ENCODE results near the gene PITPNM3. TPM values are rescaled to one million over a fixed set of nuclear protein-coding genes. Genes with fewer than 3 reads are reported as not detected.

PITPNM3 gene
- total and polyA plus RNA-seq, 2 experiments from 2014 or later: 1.0 to 1.5 TPM

DNA sequence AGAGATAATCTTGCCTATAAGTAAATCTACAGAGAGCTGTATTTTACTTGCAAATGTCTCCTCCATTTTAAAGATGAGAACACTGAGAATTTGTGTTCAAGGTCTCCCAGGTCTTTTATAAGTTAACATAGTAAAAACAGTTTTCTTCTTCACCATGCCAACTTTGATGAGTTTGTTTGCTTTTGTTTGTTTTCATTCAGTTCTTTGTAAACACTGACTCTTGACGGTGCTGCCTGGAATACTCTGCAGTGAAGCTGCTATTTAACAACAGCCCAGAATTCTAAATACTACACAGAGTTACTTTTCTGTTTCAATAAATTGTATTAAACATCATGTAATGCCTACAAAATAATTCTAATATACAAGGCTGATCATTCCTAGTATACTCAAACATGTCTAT, 41.4 kb upstream of the PITPNM3 start:
- no peak for ATAC-seq
- no peaks in the 10 kb centered on the region for H3K9me2 ChIP-seq (ENCODE audit: insufficient read depth)
- H3K27ac ChIP-seq (ENCODE audit: low read depth): no peak overlapping the region
- H3K4me3 ChIP-seq: no peak overlapping the region
- Mint-ChIP-seq H3K4me1 (no peaks in the 10 kb centered on the region), H3K9me3 (no peaks in the 10 kb centered on the region), H3K27ac (no peak overlapping the region), H3K27me3 (ENCODE audit: insufficient read depth, low read depth, poor library complexity) (peaks cover 4% of the 10 kb centered on the region), H3K4me3 (no peak overlapping the region), H3K36me3 (ENCODE audit: low read depth) (peaks cover 45% of the 10 kb centered on the region)
- no peak overlapping the region for H3K4me2 ChIP-seq
- no peaks in the 10 kb centered on the region for H3K4me1 ChIP-seq (ENCODE audit: insufficient read depth)
- DNase-seq (ENCODE audit: low spot score): no peak
- no peaks in the 10 kb centered on the region for H3F3A ChIP-seq (replicated peaks; ENCODE audit: low read depth)
- TF ChIP-seq, protein P1, sequence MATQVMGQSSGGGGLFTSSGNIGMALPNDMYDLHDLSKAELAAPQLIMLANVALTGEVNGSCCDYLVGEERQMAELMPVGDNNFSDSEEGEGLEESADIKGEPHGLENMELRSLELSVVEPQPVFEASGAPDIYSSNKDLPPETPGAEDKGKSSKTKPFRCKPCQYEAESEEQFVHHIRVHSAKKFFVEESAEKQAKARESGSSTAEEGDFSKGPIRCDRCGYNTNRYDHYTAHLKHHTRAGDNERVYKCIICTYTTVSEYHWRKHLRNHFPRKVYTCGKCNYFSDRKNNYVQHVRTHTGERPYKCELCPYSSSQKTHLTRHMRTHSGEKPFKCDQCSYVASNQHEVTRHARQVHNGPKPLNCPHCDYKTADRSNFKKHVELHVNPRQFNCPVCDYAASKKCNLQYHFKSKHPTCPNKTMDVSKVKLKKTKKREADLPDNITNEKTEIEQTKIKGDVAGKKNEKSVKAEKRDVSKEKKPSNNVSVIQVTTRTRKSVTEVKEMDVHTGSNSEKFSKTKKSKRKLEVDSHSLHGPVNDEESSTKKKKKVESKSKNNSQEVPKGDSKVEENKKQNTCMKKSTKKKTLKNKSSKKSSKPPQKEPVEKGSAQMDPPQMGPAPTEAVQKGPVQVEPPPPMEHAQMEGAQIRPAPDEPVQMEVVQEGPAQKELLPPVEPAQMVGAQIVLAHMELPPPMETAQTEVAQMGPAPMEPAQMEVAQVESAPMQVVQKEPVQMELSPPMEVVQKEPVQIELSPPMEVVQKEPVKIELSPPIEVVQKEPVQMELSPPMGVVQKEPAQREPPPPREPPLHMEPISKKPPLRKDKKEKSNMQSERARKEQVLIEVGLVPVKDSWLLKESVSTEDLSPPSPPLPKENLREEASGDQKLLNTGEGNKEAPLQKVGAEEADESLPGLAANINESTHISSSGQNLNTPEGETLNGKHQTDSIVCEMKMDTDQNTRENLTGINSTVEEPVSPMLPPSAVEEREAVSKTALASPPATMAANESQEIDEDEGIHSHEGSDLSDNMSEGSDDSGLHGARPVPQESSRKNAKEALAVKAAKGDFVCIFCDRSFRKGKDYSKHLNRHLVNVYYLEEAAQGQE (IDR thresholded peaks at IDR 0.05; ENCODE audit: unreplicated experiment): no peak
- TF ChIP-seq CREB1 (CRISPR knock-in tag; IDR thresholded peaks at IDR 0.05; ENCODE audit: low read depth): no peak
- TF ChIP-seq, protein P2, sequence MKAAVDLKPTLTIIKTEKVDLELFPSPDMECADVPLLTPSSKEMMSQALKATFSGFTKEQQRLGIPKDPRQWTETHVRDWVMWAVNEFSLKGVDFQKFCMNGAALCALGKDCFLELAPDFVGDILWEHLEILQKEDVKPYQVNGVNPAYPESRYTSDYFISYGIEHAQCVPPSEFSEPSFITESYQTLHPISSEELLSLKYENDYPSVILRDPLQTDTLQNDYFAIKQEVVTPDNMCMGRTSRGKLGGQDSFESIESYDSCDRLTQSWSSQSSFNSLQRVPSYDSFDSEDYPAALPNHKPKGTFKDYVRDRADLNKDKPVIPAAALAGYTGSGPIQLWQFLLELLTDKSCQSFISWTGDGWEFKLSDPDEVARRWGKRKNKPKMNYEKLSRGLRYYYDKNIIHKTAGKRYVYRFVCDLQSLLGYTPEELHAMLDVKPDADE (IDR thresholded peaks at IDR 0.05): no peak
- TF ChIP-seq ZNF114 (CRISPR knock-in tag; IDR thresholded peaks at IDR 0.05): no peak
- TF ChIP-seq STAT1 (IDR thresholded peaks at IDR 0.05; ENCODE audit: unreplicated experiment): no peak
- TF ChIP-seq POLR2AphosphoS5 (IDR thresholded peaks at IDR 0.05; ENCODE audit: low read depth): no peak
- no peak for TF ChIP-seq EZH2phosphoT487 (IDR thresholded peaks at IDR 0.05; ENCODE audit: unreplicated experiment)
- TF ChIP-seq, protein P3, sequence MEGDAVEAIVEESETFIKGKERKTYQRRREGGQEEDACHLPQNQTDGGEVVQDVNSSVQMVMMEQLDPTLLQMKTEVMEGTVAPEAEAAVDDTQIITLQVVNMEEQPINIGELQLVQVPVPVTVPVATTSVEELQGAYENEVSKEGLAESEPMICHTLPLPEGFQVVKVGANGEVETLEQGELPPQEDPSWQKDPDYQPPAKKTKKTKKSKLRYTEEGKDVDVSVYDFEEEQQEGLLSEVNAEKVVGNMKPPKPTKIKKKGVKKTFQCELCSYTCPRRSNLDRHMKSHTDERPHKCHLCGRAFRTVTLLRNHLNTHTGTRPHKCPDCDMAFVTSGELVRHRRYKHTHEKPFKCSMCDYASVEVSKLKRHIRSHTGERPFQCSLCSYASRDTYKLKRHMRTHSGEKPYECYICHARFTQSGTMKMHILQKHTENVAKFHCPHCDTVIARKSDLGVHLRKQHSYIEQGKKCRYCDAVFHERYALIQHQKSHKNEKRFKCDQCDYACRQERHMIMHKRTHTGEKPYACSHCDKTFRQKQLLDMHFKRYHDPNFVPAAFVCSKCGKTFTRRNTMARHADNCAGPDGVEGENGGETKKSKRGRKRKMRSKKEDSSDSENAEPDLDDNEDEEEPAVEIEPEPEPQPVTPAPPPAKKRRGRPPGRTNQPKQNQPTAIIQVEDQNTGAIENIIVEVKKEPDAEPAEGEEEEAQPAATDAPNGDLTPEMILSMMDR (conservative IDR thresholded peaks at IDR 0.05; ENCODE audit: low read depth in 2 of 2): no peak
- TF ChIP-seq, protein P4, sequence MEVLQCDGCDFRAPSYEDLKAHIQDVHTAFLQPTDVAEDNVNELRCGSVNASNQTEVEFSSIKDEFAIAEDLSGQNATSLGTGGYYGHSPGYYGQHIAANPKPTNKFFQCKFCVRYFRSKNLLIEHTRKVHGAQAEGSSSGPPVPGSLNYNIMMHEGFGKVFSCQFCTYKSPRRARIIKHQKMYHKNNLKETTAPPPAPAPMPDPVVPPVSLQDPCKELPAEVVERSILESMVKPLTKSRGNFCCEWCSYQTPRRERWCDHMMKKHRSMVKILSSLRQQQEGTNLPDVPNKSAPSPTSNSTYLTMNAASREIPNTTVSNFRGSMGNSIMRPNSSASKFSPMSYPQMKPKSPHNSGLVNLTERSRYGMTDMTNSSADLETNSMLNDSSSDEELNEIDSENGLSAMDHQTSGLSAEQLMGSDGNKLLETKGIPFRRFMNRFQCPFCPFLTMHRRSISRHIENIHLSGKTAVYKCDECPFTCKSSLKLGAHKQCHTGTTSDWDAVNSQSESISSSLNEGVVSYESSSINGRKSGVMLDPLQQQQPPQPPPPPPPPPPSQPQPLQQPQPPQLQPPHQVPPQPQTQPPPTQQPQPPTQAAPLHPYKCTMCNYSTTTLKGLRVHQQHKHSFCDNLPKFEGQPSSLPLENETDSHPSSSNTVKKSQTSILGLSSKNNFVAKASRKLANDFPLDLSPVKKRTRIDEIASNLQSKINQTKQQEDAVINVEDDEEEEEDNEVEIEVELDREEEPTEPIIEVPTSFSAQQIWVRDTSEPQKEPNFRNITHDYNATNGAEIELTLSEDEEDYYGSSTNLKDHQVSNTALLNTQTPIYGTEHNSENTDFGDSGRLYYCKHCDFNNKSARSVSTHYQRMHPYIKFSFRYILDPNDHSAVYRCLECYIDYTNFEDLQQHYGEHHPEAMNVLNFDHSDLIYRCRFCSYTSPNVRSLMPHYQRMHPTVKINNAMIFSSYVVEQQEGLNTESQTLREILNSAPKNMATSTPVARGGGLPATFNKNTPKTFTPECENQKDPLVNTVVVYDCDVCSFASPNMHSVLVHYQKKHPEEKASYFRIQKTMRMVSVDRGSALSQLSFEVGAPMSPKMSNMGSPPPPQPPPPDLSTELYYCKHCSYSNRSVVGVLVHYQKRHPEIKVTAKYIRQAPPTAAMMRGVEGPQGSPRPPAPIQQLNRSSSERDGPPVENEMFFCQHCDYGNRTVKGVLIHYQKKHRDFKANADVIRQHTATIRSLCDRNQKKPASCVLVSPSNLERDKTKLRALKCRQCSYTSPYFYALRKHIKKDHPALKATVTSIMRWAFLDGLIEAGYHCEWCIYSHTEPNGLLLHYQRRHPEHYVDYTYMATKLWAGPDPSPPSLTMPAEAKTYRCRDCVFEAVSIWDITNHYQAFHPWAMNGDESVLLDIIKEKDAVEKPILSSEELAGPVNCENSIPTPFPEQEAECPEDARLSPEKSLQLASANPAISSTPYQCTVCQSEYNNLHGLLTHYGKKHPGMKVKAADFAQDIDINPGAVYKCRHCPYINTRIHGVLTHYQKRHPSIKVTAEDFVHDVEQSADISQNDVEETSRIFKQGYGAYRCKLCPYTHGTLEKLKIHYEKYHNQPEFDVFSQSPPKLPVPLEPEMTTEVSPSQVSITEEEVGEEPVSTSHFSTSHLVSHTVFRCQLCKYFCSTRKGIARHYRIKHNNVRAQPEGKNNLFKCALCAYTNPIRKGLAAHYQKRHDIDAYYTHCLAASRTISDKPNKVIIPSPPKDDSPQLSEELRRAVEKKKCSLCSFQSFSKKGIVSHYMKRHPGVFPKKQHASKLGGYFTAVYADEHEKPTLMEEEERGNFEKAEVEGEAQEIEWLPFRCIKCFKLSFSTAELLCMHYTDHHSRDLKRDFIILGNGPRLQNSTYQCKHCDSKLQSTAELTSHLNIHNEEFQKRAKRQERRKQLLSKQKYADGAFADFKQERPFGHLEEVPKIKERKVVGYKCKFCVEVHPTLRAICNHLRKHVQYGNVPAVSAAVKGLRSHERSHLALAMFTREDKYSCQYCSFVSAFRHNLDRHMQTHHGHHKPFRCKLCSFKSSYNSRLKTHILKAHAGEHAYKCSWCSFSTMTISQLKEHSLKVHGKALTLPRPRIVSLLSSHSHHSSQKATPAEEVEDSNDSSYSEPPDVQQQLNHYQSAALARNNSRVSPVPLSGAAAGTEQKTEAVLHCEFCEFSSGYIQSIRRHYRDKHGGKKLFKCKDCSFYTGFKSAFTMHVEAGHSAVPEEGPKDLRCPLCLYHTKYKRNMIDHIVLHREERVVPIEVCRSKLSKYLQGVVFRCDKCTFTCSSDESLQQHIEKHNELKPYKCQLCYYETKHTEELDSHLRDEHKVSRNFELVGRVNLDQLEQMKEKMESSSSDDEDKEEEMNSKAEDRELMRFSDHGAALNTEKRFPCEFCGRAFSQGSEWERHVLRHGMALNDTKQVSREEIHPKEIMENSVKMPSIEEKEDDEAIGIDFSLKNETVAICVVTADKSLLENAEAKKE (CRISPR knock-in tag; IDR thresholded peaks at IDR 0.05): no peak
- no peak for TF ChIP-seq JUNB (IDR thresholded peaks at IDR 0.05; ENCODE audit: unreplicated experiment)
- TF ChIP-seq EZH2 (IDR thresholded peaks at IDR 0.05; ENCODE audit: low read depth, unreplicated experiment): no peak
- TF ChIP-seq NANOG (IDR thresholded peaks at IDR 0.05; ENCODE audit: borderline replicate concordance): no peak
- no peak for TF ChIP-seq ZNF331 (CRISPR knock-in tag; IDR thresholded peaks at IDR 0.05; ENCODE audit: low read depth)
- no peak overlapping the region for H2AFZ ChIP-seq
- H3K27me3 ChIP-seq (ENCODE audit: insufficient read depth): no peaks in the 10 kb centered on the region
- H3K79me2 ChIP-seq (replicated peaks; ENCODE audit: insufficient read depth): no peaks in the 10 kb centered on the region
- H4K20me1 ChIP-seq (replicated peaks; ENCODE audit: insufficient read depth): no peaks in the 10 kb centered on the region
- H3K36me3 ChIP-seq (ENCODE audit: insufficient read depth): peaks cover 28% of the 10 kb centered on the region
